Upper lobe of left lung (tissue), 6 donors: Measurements from ENCODE around the gene MYB. TPM values are rescaled to one million over a fixed set of nuclear protein-coding genes. Genes with fewer than 3 reads are reported as not detected.

Source experiments
- ATAC-seq, 2 donors: fragments of 200-7000 bp; cut with Tn5 transposase; one replicate each; pipeline ENCODE4 v1.9.1; 2022; ENCODE audit warnings: mild to moderate bottlenecking in 2 of 2, moderate library complexity in 2 of 2; ENCODE audit not compliant: low FRiP score in 2 of 2
- DNase-seq, 2 donors: peaks; one replicate each; pipeline ENCODE4 v3.0.0-alpha.2; 2019 to 2020
- H3K27ac ChIP-seq, 4 donors: fragments of 200-600 bp; sonication (generic); one replicate each; pipeline ENCODE4 v1.5.1; 2016 to 2019
- H3K27me3 ChIP-seq, 4 donors: fragments of 200-600 bp; sonication (generic); one replicate each; pipeline ENCODE4 v1.5.1; 2017 to 2019
- H3K36me3 ChIP-seq, 4 donors: fragments of 200-600 bp; sonication (generic); one replicate each; pipeline ENCODE4 v1.5.1; 2016 to 2019
- H3K4me1 ChIP-seq, 4 donors: fragments of 200-600 bp; sonication (generic); one replicate each; pipeline ENCODE4 v1.5.1; 2018 to 2019
- H3K4me3 ChIP-seq, 4 donors: fragments of 200-600 bp; sonication (generic); one replicate each; pipeline ENCODE4 v1.5.1; 2017 to 2019; ENCODE audit warnings: mild to moderate bottlenecking in 2 of 4, moderate library complexity in 1 of 4
- H3K9me3 ChIP-seq, 4 donors: fragments of 200-600 bp; sonication (generic); one replicate each; pipeline ENCODE4 v1.5.1; 2018 to 2019
- CTCF ChIP-seq, 6 experiments: fragments of 450-650 bp in 4 of 6; fragments of 200-600 bp in 2 of 6; sonication (generic) in 2 of 6; IDR thresholded peaks; one replicate each; pipeline ENCODE4 v1.5.1; 2016 to 2019; ENCODE audit warnings: antibody characterized with exemption in 6 of 6
- EP300 ChIP-seq, 4 donors: sonication (generic); formaldehyde crosslinking; IDR thresholded peaks; one replicate each; pipeline ENCODE4 v1.5.1; 2017; ENCODE audit warnings: antibody characterized with exemption in 4 of 4, control low read depth in 2 of 4
- POLR2A ChIP-seq, 4 donors: fragments of 450-650 bp; IDR thresholded peaks; one replicate each; pipeline ENCODE4 v1.5.1; 2016 to 2017; ENCODE audit warnings: antibody characterized with exemption in 4 of 4, mild to moderate bottlenecking in 2 of 4
- POLR2AphosphoS5 ChIP-seq, 2 donors: sonication (generic); formaldehyde crosslinking; IDR thresholded peaks; one replicate each; pipeline ENCODE4 v1.5.1; 2017; ENCODE audit warnings: antibody characterized with exemption in 2 of 2
- WGBS, 2 donors: methylation state at CpG; one replicate each; pipeline ENCODE4 v1.1.5; 2017 to 2018; 5-methylcytosine and 5-hydroxymethylcytosine counted together
- total RNA-seq, 6 donors: library from RNA; depleted of rRNA in 4 of 6; stranded (reverse); fragments of >200 nt in 4 of 6; gene quantifications; one replicate each; pipeline versions ENCODE4 v1.1.0 to v1.2.1, GENCODE V29; 2016 to 2021
- donor health status: DM: no; HTN: no; CAD: no; lungs with moderate emphysema.
- donor health status: DM: no; HTN: yes; CAD: no; lungs with severe emphysema.

The MYB gene
- total RNA-seq, 6 donors from 2014 or later: 1.9 to 17.2 (median 4.7) TPM

GRCh38 chr6:135183002-135183531 lies 2.0 kb downstream of the MYB start:
- Histone ChIP-seq H3K27me3 (peaks cover 0 to 5% (median 0%) of the 10 kb centered on the region in 4 donors), H3K4me1 (peaks cover 22 to 39% (median 27%) of the 10 kb centered on the region in 4 donors), H3K36me3 (no peaks in the 10 kb centered on the region), H3K4me3 (peak overlapping the region; percentile 28 to 67 (median 66)), H3K27ac (peak overlapping the region in 1 of 4 donors; percentile 21), H3K9me3 (no peaks in the 10 kb centered on the region)
- DNase-seq (peak; percentile 61 to 90), ATAC-seq (peak in 1 of 2 donors; percentile 24)
- no peak for TF ChIP-seq POLR2A (IDR thresholded peaks at IDR 0.05)
- no peak for TF ChIP-seq CTCF (IDR thresholded peaks at IDR 0.05)
- no peak for TF ChIP-seq POLR2AphosphoS5 (IDR thresholded peaks at IDR 0.05)
- TF ChIP-seq EP300 (IDR thresholded peaks at IDR 0.05): no peak
- WGBS, 2 donors: 1 to 2% methylated on average over 21 to 31 of the region's 32 CpGs

- no peaks in the 10 kb centered on the region for H3K36me3 ChIP-seq
- H3K9me3 ChIP-seq: no peaks in the 10 kb centered on the region
- peak overlapping the region in 3 of 4 donors; percentile 65 to 67 (median 66) for H3K4me3 ChIP-seq
- peak; percentile 53 to 80 for ATAC-seq
- TF ChIP-seq CTCF (IDR thresholded peaks at IDR 0.05) (peak in 4 of 6 experiments; percentile 9 to 31 (median 16)), POLR2AphosphoS5 (IDR thresholded peaks at IDR 0.05) (no peak)
- H3K27me3 ChIP-seq: peaks cover 0 to 5% (median 0%) of the 10 kb centered on the region in 4 donors
- peak; percentile 52 to 70 for DNase-seq
- peak overlapping the region in 1 of 4 donors; percentile 21 for H3K27ac ChIP-seq
- 8 to 12% methylated on average over 18 to 19 of the region's 19 CpGs for WGBS, 2 donors
- H3K4me1 ChIP-seq: peaks cover 22 to 39% (median 27%) of the 10 kb centered on the region in 4 donors
These were observed 2.7 kb downstream of the MYB start for GRCh38 chr6:135183532-135184440.

GRCh38 chr6:135185483-135185882 lies 4.4 kb downstream of the MYB start:
- ATAC-seq (no peak), DNase-seq (no peak)
- peaks cover 22 to 34% (median 25%) of the 10 kb centered on the region in 4 donors for H3K4me1 ChIP-seq
- H3K9me3 ChIP-seq: no peaks in the 10 kb centered on the region
- no peaks in the 10 kb centered on the region for H3K36me3 ChIP-seq
- no peak overlapping the region for H3K4me3 ChIP-seq
- peaks cover 0 to 5% (median 0%) of the 10 kb centered on the region in 4 donors for H3K27me3 ChIP-seq
- 61 to 71% methylated on average over 3 of the region's 3 CpGs for WGBS, 2 donors
- no peak overlapping the region for H3K27ac ChIP-seq
- TF ChIP-seq CTCF (IDR thresholded peaks at IDR 0.05): no peak
- TF ChIP-seq EP300 (IDR thresholded peaks at IDR 0.05): no peak
- TF ChIP-seq POLR2AphosphoS5 (IDR thresholded peaks at IDR 0.05): no peak
- no peak for TF ChIP-seq POLR2A (IDR thresholded peaks at IDR 0.05)

- Histone ChIP-seq H3K9me3 (no peaks in the 10 kb centered on the region), H3K36me3 (no peaks in the 10 kb centered on the region), H3K4me1 (peaks cover 22 to 28% (median 25%) of the 10 kb centered on the region in 4 donors), H3K27me3 (peaks cover 0 to 5% (median 0%) of the 10 kb centered on the region in 4 donors), H3K27ac (no peak overlapping the region), H3K4me3 (no peak overlapping the region)
- no peak for TF ChIP-seq CTCF (IDR thresholded peaks at IDR 0.05)
- ATAC-seq (no peak), DNase-seq (no peak)
- 92 to 100% methylated on average over 2 of the region's 2 CpGs for WGBS, 2 donors
These were observed 5.1 kb downstream of the MYB start for GRCh38 chr6:135186255-135186654.
